H1 (cell line): ENCODE results near the gene EN2. TPM values are rescaled to one million over a fixed set of nuclear protein-coding genes. Genes with fewer than 3 reads are reported as not detected.

Experiments used
- MAFK ChIP-seq: IDR thresholded peaks from 2 replicates; pipeline ENCODE4 v1.6.1; 2012; ENCODE audit warnings: low read depth, mild to moderate bottlenecking, improper control_type of control experiment, low read length
- polyA plus RNA-seq, 7 experiments: library from polyadenylated mRNA; depleted of rRNA in 3 of 7; stranded (reverse) in 5 of 7; unstranded in 2 of 7; fragments of >200 nt in 5 of 7; fragments of 200-250 nt in 2 of 7; gene quantifications; 1 replicate in 5 of 7; 2 replicates in 1 of 7; 4 replicates in 1 of 7; pipeline versions ENCODE4 v1.2.1 to v1.2.3, GENCODE V29; 2011 to 2013; ENCODE audit warnings: missing spikeins in 2 of 7, mixed read lengths in 2 of 7
- total RNA-seq: library from RNA; stranded (reverse); fragmentation: NEBNext Ultra II Directional; extraction: Animal tissue kit (Norgen Biotek cat#: 25700); gene quantifications from 2 replicates; pipeline ENCODE4 v1.2.1, GENCODE V29; 2021

The EN2 gene
- total and polyA plus RNA-seq, 2 of the 8 experiments (the other 6 are each of a cell fraction or from before 2014, with no cell fraction given) = not detected

DNA sequence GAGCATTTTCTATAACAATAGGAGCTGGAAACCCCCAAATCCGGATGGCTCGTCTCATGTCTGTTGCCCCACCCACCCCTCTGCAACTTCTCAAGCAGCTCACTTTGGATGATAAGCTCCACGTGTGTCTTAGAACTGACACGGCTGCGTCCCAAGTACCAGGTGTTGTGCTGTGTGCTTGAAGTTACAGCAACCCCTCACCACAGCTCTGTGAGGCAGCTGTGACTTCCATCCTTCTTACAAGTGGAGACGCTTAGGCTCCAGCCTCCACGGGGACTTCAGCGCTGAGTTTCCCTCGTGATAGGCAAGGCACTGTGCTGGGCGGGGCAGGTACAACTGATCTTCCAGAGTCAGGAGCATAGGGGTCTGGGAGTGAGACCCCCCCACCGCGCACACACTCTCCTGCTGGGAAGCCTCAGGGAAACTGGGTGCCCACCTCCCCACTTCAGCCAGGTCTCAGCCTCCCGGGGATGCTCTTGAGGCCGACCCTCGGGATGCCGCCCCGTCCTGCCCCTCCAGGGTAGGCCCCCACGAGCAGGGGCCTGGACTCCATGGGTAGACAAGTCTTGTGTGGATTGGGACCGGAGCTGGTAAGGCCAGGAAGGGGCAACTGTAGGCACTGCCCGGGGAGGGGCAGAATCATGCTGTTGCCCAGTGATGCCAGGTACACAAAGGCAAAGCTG, 31.4 kb downstream of the EN2 start (continued):
- no peak for TF ChIP-seq MAFK
